ENCODE data around the gene ADAM8. TPM values are rescaled to one million over a fixed set of nuclear protein-coding genes. Genes with fewer than 3 reads are reported as not detected.

The ADAM8 gene
- total RNA-seq, 1 donor from 2014 or later: 1.5 TPM

GRCh38 chr10:133276100-133276434, 601 bp downstream of the ADAM8 start:
- no peak for DNase-seq (ENCODE audit: low spot score)
- H3K4me3 Mint-ChIP-seq (ENCODE audit: unreplicated experiment): no peak overlapping the region
- H3K4me1 Mint-ChIP-seq (ENCODE audit: unreplicated experiment): no peaks in the 10 kb centered on the region
- no peaks in the 10 kb centered on the region for H3K27me3 Mint-ChIP-seq (ENCODE audit: unreplicated experiment)
- H3K36me3 Mint-ChIP-seq (ENCODE audit: low read depth, unreplicated experiment): no peaks in the 10 kb centered on the region
- no peak overlapping the region for H3K27ac Mint-ChIP-seq (ENCODE audit: unreplicated experiment)
- TF ChIP-seq CTCF (IDR thresholded peaks at IDR 0.05; ENCODE audit: unreplicated experiment): no peak
- H3K9me3 Mint-ChIP-seq (ENCODE audit: unreplicated experiment): no peaks in the 10 kb centered on the region

- no peak overlapping the region for H3K4me3 Mint-ChIP-seq (ENCODE audit: unreplicated experiment)
- H3K36me3 Mint-ChIP-seq (ENCODE audit: low read depth, unreplicated experiment): no peaks in the 10 kb centered on the region
- H3K9me3 Mint-ChIP-seq (ENCODE audit: unreplicated experiment): no peaks in the 10 kb centered on the region
- H3K4me1 Mint-ChIP-seq (ENCODE audit: unreplicated experiment): no peaks in the 10 kb centered on the region
- no peak for TF ChIP-seq CTCF (IDR thresholded peaks at IDR 0.05; ENCODE audit: unreplicated experiment)
- no peak for DNase-seq (ENCODE audit: low spot score)
- no peak overlapping the region for H3K27ac Mint-ChIP-seq (ENCODE audit: unreplicated experiment)
- no peaks in the 10 kb centered on the region for H3K27me3 Mint-ChIP-seq (ENCODE audit: unreplicated experiment)
Observed at GRCh38 chr10:133275684-133276092, 980 bp downstream of the ADAM8 start.

- Mint-ChIP-seq H3K27ac (ENCODE audit: unreplicated experiment) (no peak overlapping the region), H3K9me3 (ENCODE audit: unreplicated experiment) (no peaks in the 10 kb centered on the region), H3K4me1 (ENCODE audit: unreplicated experiment) (no peaks in the 10 kb centered on the region), H3K27me3 (ENCODE audit: unreplicated experiment) (no peaks in the 10 kb centered on the region), H3K36me3 (ENCODE audit: low read depth, unreplicated experiment) (no peaks in the 10 kb centered on the region), H3K4me3 (ENCODE audit: unreplicated experiment) (no peak overlapping the region)
- no peak for DNase-seq (ENCODE audit: low spot score)
- TF ChIP-seq CTCF (IDR thresholded peaks at IDR 0.05; ENCODE audit: unreplicated experiment): no peak
Observed at GRCh38 chr10:133274751-133275683, 1.7 kb downstream of the ADAM8 start.

GRCh38 chr10:133273534-133274143, 3.0 kb downstream of the ADAM8 start:
- no peaks in the 10 kb centered on the region for H3K9me3 Mint-ChIP-seq (ENCODE audit: unreplicated experiment)
- no peaks in the 10 kb centered on the region for H3K27me3 Mint-ChIP-seq (ENCODE audit: unreplicated experiment)
- no peak for TF ChIP-seq CTCF (IDR thresholded peaks at IDR 0.05; ENCODE audit: unreplicated experiment)
- H3K4me1 Mint-ChIP-seq (ENCODE audit: unreplicated experiment): no peaks in the 10 kb centered on the region
- no peaks in the 10 kb centered on the region for H3K36me3 Mint-ChIP-seq (ENCODE audit: low read depth, unreplicated experiment)
- H3K27ac Mint-ChIP-seq (ENCODE audit: unreplicated experiment): no peak overlapping the region
- H3K4me3 Mint-ChIP-seq (ENCODE audit: unreplicated experiment): no peak overlapping the region
- no peak for DNase-seq (ENCODE audit: low spot score)

GRCh38 chr10:133272964-133273420, 3.7 kb downstream of the ADAM8 start:
- H3K4me3 Mint-ChIP-seq (ENCODE audit: unreplicated experiment): no peak overlapping the region
- no peak overlapping the region for H3K27ac Mint-ChIP-seq (ENCODE audit: unreplicated experiment)
- DNase-seq (ENCODE audit: low spot score): no peak
- TF ChIP-seq CTCF (IDR thresholded peaks at IDR 0.05; ENCODE audit: unreplicated experiment): no peak
- no peaks in the 10 kb centered on the region for H3K36me3 Mint-ChIP-seq (ENCODE audit: low read depth, unreplicated experiment)
- H3K27me3 Mint-ChIP-seq (ENCODE audit: unreplicated experiment): no peaks in the 10 kb centered on the region
- no peaks in the 10 kb centered on the region for H3K4me1 Mint-ChIP-seq (ENCODE audit: unreplicated experiment)
- no peaks in the 10 kb centered on the region for H3K9me3 Mint-ChIP-seq (ENCODE audit: unreplicated experiment)

Data from endothelial cell (in vitro differentiated cells).